ENCODE data around the gene TBC1D10A. TPM values are rescaled to one million over a fixed set of nuclear protein-coding genes. Genes with fewer than 3 reads are reported as not detected.
"Not testable (repeated sequence)": the region's sequence is repeated elsewhere in the genome, so short reads cannot be mapped to it uniquely, and the experiment has no call there.

The TBC1D10A gene
- total RNA-seq, 1 donor from 2014 or later, result 15.3 TPM

DNA sequence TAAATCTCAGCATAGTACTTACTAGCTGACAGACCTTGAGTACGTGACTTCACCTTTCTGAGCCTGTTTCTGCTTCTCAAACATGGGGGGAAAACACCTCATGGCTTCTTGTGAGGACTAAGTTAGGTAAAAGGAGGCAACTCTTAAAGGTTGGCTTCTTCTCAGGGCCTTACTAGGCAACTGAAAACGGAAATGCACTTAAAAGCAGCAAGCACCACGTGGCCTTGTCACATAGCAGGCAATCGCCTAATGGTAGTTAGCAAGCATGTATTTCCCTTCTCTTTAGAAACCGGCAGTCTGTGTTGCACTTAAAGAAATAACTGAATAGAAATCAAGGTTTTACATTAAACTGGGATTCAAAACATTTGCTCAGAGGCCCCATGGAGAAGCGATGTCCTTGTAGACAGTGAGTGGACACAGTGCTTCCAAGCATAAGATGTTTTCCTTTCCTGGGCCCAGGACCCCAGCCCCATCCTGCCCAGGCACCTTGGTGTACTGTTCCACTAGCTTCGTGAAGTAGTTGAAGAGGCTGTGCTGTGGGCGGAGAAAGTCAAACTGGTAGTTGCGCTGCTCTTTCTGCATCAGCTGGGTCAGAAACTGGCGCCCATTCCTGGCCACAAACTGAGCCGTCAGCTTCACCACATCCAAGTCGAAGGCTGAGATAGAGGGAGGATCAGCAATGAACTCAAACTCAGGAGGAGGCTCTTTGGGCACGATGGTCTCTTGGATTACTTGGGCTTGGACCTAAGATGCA, 17.9 kb upstream of the TBC1D10A start:
- Mint-ChIP-seq H3K27ac (no peak overlapping the region), H3K4me3 (no peak overlapping the region), H3K27me3 (no peaks in the 10 kb centered on the region), H3K9me3 (no peaks in the 10 kb centered on the region), H3K4me1 (ENCODE audit: unreplicated experiment) (no peaks in the 10 kb centered on the region), H3K36me3 (peaks cover 34% of the 10 kb centered on the region)
- no peak for TF ChIP-seq CTCF (conservative IDR thresholded peaks at IDR 0.05)
- no peak for DNase-seq (ENCODE audit: extremely low spot score, unreplicated experiment)

DNA sequence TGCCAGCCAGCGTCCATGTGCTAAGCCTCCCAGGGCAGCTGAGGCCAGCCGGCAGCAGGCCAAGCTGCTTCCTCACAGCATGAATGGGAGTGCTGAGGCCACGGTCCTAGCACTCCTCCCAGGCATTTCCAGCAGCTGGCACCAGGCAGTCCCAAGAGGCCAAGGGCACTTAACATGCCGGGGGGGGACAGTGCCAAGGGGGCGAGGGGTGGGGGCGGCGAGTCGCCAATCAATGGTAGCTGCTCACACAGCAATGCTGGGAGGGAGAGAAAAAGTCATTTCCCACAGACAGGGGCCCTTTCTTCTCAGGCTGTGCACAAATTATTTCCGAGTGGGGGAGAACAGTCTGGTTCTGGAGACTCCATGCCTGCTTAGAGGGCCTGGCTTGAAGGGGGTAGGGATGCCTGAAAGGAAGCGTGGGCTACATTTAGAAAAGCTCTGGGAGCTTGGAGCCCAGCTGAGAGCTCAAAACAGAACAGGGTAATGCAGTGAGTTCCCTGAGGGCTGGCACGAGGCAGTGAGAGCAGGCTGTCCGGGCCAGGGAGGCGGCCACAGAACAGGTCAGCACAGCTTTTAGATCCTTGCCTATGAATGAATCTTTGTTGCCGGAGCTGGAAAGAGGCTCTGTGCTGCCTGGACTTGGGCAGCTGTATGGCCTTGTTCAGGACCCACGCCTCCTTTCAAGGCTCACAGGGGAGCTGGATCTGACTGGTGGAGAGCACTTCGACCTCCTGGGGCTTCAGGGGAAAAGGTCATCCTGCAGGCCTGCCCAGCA, 14.4 kb upstream of the TBC1D10A start:
- Mint-ChIP-seq H3K36me3 (peaks cover 34% of the 10 kb centered on the region), H3K27me3 (no peaks in the 10 kb centered on the region), H3K4me3 (no peak overlapping the region)

GRCh38 chr22:30338802-30339201, 12.1 kb upstream of the TBC1D10A start:
- Mint-ChIP-seq H3K4me1 (ENCODE audit: unreplicated experiment) (no peaks in the 10 kb centered on the region), H3K27ac (no peak overlapping the region), H3K36me3 (peaks cover 32% of the 10 kb centered on the region), H3K9me3 (no peaks in the 10 kb centered on the region), H3K27me3 (no peaks in the 10 kb centered on the region), H3K4me3 (no peak overlapping the region)
- no peak for DNase-seq (ENCODE audit: extremely low spot score, unreplicated experiment)
- TF ChIP-seq CTCF (conservative IDR thresholded peaks at IDR 0.05), result no peak

More for the DNA sequence above, 14.4 kb upstream of the TBC1D10A start:
- no peak for DNase-seq (ENCODE audit: extremely low spot score, unreplicated experiment)
- H3K4me1 Mint-ChIP-seq (ENCODE audit: unreplicated experiment), result no peaks in the 10 kb centered on the region
- no peak for TF ChIP-seq CTCF (conservative IDR thresholded peaks at IDR 0.05)
- no peak overlapping the region for H3K27ac Mint-ChIP-seq
- H3K9me3 Mint-ChIP-seq, result no peaks in the 10 kb centered on the region

GRCh38 chr22:30338341-30338740, 11.6 kb upstream of the TBC1D10A start:
- not testable (repeated sequence) for DNase-seq (ENCODE audit: extremely low spot score, unreplicated experiment); H3K27me3 Mint-ChIP-seq; H3K9me3 Mint-ChIP-seq; H3K4me3 Mint-ChIP-seq; H3K27ac Mint-ChIP-seq; H3K4me1 Mint-ChIP-seq (ENCODE audit: unreplicated experiment)
- H3K36me3 Mint-ChIP-seq, result peaks cover 30% of the 10 kb centered on the region

DNA sequence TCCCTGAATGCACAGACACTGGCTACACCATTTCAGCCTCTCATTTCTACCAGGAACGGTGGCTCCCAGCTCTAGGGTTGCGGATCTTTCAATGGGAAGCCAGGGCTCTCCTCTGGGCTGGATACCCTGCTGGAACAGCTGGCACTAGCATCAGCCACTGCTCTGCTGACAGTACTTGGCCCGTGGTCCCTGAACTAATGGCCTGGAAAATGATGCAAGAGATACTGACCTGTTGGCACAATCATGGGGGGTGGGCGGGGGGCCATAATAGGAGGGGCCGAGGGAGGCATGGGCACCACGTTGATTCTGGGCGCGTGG, 10.7 kb upstream of the TBC1D10A start:
- H3K4me3 Mint-ChIP-seq, result no peak overlapping the region
- H3K36me3 Mint-ChIP-seq, result peaks cover 26% of the 10 kb centered on the region
- TF ChIP-seq CTCF (conservative IDR thresholded peaks at IDR 0.05), result no peak
- DNase-seq (ENCODE audit: extremely low spot score, unreplicated experiment), result no peak
- no peaks in the 10 kb centered on the region for H3K4me1 Mint-ChIP-seq (ENCODE audit: unreplicated experiment)
- no peaks in the 10 kb centered on the region for H3K9me3 Mint-ChIP-seq
- no peak overlapping the region for H3K27ac Mint-ChIP-seq
- H3K27me3 Mint-ChIP-seq, result no peaks in the 10 kb centered on the region

DNA sequence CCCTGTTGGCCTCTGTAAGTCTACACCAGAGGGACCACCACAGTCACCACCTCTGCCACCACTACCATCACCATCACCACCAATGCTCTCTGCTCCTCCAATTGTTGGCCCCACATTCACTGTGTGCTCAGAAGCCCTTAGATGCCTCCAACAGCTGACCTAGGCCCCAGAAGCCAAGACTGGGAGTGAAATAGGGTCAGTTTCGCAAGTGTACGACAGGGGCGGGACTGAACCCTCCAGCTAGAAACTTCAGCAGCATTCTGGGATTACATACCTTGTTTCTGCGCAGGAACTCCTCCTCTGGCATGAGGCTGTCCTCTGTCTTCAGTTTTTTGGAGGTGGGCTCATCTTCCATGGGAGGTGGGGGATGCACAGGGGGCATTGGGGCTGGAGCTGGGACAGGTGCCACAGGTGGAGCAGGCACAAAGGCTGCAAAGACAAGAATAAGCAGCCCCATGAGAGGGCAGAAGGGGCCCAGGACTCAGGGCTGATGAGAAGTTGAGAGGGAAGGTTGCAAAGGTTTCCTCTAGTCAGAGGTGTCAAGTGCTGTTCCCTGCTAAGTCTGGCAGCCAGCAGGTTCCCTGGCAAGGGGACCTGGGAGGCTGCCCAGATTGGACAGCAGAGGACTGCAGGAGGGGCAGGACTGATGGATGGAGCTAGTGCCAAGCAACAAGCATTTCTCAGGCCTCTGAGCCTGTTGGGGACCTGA, 10.2 kb upstream of the TBC1D10A start:
- Mint-ChIP-seq H3K27me3 (no peaks in the 10 kb centered on the region), H3K36me3 (peaks cover 25% of the 10 kb centered on the region), H3K9me3 (no peaks in the 10 kb centered on the region), H3K4me3 (no peak overlapping the region), H3K4me1 (ENCODE audit: unreplicated experiment) (no peaks in the 10 kb centered on the region), H3K27ac (no peak overlapping the region)
- DNase-seq (ENCODE audit: extremely low spot score, unreplicated experiment), result no peak
- no peak for TF ChIP-seq CTCF (conservative IDR thresholded peaks at IDR 0.05)

Measured in type B pancreatic cell (in vitro differentiated cells).